HCEC 1CT (cell line): ENCODE measurements around the gene DUSP15.
A peak's percentile ranks its signal among the peaks of the same experiment; 100 is the strongest.

Experiments
- DNase-seq: peaks from one replicate; pipeline ENCODE4 v3.0.0-alpha.2; 2017

DUSP15 gene

GRCh38 chr20:31894980-31895675, 24.8 kb upstream of the DUSP15 start:
- peak; percentile 67 for DNase-seq

- no peak for DNase-seq
These were observed 20.3 kb upstream of the DUSP15 start for GRCh38 chr20:31890646-31891045.

GRCh38 chr20:31883829-31884228, 13.5 kb upstream of the DUSP15 start:
- no peak for DNase-seq

GRCh38 chr20:31881945-31882344, 11.6 kb upstream of the DUSP15 start:
- DNase-seq: no peak

- DNase-seq: peak; percentile 95
These were observed 9.0 kb upstream of the DUSP15 start for GRCh38 chr20:31879143-31879987.

- no peak for DNase-seq
These were observed 7.4 kb upstream of the DUSP15 start for GRCh38 chr20:31877684-31878083.

- no peak for DNase-seq
These were observed 5.3 kb upstream of the DUSP15 start for GRCh38 chr20:31875671-31876070.

- no peak for DNase-seq
These were observed 2.1 kb upstream of the DUSP15 start for GRCh38 chr20:31872406-31872805.

GRCh38 chr20:31871618-31871954, 1.3 kb upstream of the DUSP15 start:
- DNase-seq: no peak

GRCh38 chr20:31870726-31871617, 645 bp upstream of the DUSP15 start:
- no peak for DNase-seq

- no peak for DNase-seq
These were observed 720 bp downstream of the DUSP15 start for GRCh38 chr20:31869673-31869941.

- no peak for DNase-seq
These were observed 1.3 kb downstream of the DUSP15 start for GRCh38 chr20:31868853-31869672.

GRCh38 chr20:31866221-31866620, 4.1 kb downstream of the DUSP15 start:
- DNase-seq: no peak

GRCh38 chr20:31864521-31865400, 5.6 kb downstream of the DUSP15 start:
- no peak for DNase-seq

- DNase-seq: no peak
These were observed 6.8 kb downstream of the DUSP15 start for GRCh38 chr20:31863296-31864085.

GRCh38 chr20:31862506-31862905, 7.8 kb downstream of the DUSP15 start:
- no peak for DNase-seq

- DNase-seq: no peak
These were observed 8.2 kb downstream of the DUSP15 start for GRCh38 chr20:31862157-31862470.

GRCh38 chr20:31861385-31862156, 8.8 kb downstream of the DUSP15 start:
- DNase-seq: no peak

GRCh38 chr20:31861135-31861384, 9.3 kb downstream of the DUSP15 start:
- DNase-seq: no peak

- DNase-seq: peak; percentile 29
These were observed 9.8 kb downstream of the DUSP15 start for GRCh38 chr20:31860390-31861134.
